ENCODE measurements around the gene TRANK1. TPM values are rescaled to one million over a fixed set of nuclear protein-coding genes. Genes with fewer than 3 reads are reported as not detected.
"Not testable (repeated sequence)": the region's sequence is repeated elsewhere in the genome, so short reads cannot be mapped to it uniquely, and the experiment has no call there.

The TRANK1 gene
- total RNA-seq, 1 donor from 2014 or later = 11.3 TPM

DNA sequence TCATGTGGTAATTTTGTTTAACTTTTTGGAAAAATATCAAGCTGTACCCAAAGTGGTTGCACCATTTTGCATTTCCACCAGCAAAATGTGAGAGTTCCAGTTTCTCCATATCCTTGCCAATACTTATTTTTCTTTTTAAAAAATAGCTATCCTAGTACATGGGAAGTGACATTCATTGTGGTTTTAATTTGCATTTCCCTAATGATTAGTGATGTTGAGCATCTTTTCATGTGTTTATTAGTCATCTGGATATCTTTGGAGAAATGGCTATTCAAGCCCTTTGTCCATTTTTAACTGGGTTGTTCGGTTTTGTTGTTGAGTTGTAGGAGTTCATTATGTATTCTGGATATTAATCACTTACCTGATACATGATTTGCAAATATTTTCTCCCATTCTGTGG, 19.5 kb upstream of the TRANK1 start:
- TF ChIP-seq CTCF (conservative IDR thresholded peaks at IDR 0.05) = no peak
- no peak overlapping the region for H3K27ac Mint-ChIP-seq (ENCODE audit: unreplicated experiment)

DNA sequence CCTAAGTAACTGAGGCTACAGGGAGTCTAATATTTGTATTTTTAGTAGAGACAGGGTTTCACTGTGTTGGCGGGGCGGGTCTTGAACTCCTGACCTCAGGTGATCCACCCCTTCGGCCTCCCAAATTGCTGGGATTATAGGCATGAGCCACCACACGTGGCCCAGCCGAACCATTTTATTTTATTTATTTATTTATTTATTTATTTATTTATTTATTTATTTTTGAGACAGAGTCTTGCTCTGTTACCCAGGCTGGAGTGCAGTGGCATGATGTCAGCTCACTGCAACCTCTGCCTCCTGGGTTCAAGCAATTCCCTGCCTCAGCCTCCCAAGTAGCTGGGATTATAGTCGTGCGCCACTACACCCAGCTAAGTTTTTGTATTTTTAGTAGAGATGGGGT, 18.2 kb upstream of the TRANK1 start:
- not testable (repeated sequence) for DNase-seq (ENCODE audit: low read depth, low spot score); H3K9me3 Mint-ChIP-seq; H3K27ac Mint-ChIP-seq (ENCODE audit: unreplicated experiment); H3K27me3 Mint-ChIP-seq (ENCODE audit: low read depth); H3K4me3 Mint-ChIP-seq; H3K36me3 Mint-ChIP-seq (ENCODE audit: low read depth); H3K4me1 Mint-ChIP-seq

More for the DNA sequence above, 19.5 kb upstream of the TRANK1 start:
- Mint-ChIP-seq H3K27me3 (ENCODE audit: low read depth) (no peaks in the 10 kb centered on the region), H3K9me3 (no peaks in the 10 kb centered on the region), H3K4me1 (peaks cover 10% of the 10 kb centered on the region), H3K36me3 (ENCODE audit: low read depth) (no peaks in the 10 kb centered on the region), H3K4me3 (no peak overlapping the region)
- no peak for DNase-seq (ENCODE audit: low read depth, low spot score)

- Mint-ChIP-seq H3K36me3 (ENCODE audit: low read depth) (no peaks in the 10 kb centered on the region), H3K27me3 (ENCODE audit: low read depth) (no peaks in the 10 kb centered on the region), H3K4me3 (no peak overlapping the region), H3K27ac (ENCODE audit: unreplicated experiment) (no peak overlapping the region), H3K9me3 (no peaks in the 10 kb centered on the region), H3K4me1 (peaks cover 4% of the 10 kb centered on the region)
- DNase-seq (ENCODE audit: low read depth, low spot score) = no peak
- TF ChIP-seq CTCF (conservative IDR thresholded peaks at IDR 0.05) = no peak
Measured at GRCh38 chr3:36960502-36960901, 15.6 kb upstream of the TRANK1 start.

GRCh38 chr3:36959821-36960220, 15.0 kb upstream of the TRANK1 start:
- no peak for TF ChIP-seq CTCF (conservative IDR thresholded peaks at IDR 0.05)
- Mint-ChIP-seq H3K36me3 (ENCODE audit: low read depth) (no peaks in the 10 kb centered on the region), H3K4me3 (no peak overlapping the region), H3K4me1 (peaks cover 4% of the 10 kb centered on the region), H3K9me3 (no peaks in the 10 kb centered on the region), H3K27me3 (ENCODE audit: low read depth) (no peaks in the 10 kb centered on the region), H3K27ac (ENCODE audit: unreplicated experiment) (no peak overlapping the region)
- DNase-seq (ENCODE audit: low read depth, low spot score) = no peak

DNA sequence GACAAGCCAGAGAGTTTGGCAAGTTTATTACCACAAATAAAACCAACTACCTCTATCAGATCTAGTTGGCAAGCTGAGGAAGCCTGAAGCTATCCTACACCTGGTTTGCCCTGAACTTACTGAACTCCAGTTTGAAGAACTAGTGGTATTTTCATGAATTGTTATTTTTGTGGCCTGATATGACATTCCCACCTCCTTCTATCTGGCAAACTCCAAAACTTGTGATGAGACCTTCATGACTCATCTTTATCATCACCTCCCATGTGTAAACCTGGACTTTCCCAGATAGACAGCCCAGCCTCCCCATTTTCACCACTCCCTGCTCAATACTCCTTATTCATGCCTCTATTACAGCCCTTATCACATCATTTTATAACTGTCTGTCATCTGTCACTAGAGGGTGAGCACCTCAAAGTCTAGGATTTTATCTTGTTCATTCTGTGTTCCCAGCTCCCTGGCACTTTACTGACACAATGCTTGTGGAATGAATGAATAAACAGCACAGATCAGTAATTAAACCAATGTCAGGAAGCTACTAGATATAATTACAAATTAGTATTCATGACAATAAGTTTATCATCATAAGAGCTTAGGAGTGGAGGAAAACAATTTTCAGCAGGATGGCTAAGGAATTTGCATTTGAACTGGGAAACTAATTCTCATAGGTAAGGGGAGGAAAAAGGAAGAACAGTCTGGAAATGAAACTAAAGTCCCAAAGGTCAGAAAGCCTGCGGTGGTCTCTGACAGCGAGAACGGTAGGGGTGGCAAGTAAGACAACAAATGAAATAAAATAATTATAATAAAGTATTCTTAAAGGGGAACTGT, 13.2 kb upstream of the TRANK1 start:
- Mint-ChIP-seq H3K4me1 (peaks cover 4% of the 10 kb centered on the region), H3K4me3 (no peak overlapping the region), H3K36me3 (ENCODE audit: low read depth) (no peaks in the 10 kb centered on the region), H3K9me3 (no peaks in the 10 kb centered on the region), H3K27me3 (ENCODE audit: low read depth) (no peaks in the 10 kb centered on the region), H3K27ac (ENCODE audit: unreplicated experiment) (no peak overlapping the region)
- no peak for DNase-seq (ENCODE audit: low read depth, low spot score)
- TF ChIP-seq CTCF (conservative IDR thresholded peaks at IDR 0.05) = no peak

DNA sequence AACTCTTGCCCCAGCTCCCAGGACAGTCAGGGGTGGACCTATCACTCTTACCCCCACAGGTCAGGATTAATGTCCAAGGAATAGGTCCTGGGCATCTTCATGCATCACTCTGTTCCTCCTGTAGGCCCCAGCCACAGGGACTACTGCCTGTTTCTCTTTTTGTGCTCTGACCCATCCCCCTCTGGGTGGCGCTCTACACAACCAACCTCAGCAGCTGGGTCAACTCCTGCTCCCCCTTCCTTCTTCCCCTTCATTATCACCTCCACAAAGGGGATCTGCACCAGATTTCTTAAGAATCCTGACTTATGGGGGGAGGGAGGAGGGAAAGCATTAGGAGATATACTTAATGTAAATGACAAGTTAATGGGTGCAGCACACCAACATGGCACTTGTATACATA, 12.2 kb upstream of the TRANK1 start:
- TF ChIP-seq CTCF (conservative IDR thresholded peaks at IDR 0.05) = no peak
- H3K27me3 Mint-ChIP-seq (ENCODE audit: low read depth) = no peaks in the 10 kb centered on the region
- H3K27ac Mint-ChIP-seq (ENCODE audit: unreplicated experiment) = no peak overlapping the region
- no peaks in the 10 kb centered on the region for H3K9me3 Mint-ChIP-seq
- no peaks in the 10 kb centered on the region for H3K36me3 Mint-ChIP-seq (ENCODE audit: low read depth)
- no peak overlapping the region for H3K4me3 Mint-ChIP-seq
- no peak for DNase-seq (ENCODE audit: low read depth, low spot score)
- peaks cover 4% of the 10 kb centered on the region for H3K4me1 Mint-ChIP-seq

Measured in neural crest cell (in vitro differentiated cells).